Brain pericyte (primary cell): ENCODE measurements around the gene DDX21.
"Not testable (repeated sequence)": the region's sequence is repeated elsewhere in the genome, so short reads cannot be mapped to it uniquely, and the experiment has no call there.

Experiments
- DNase-seq: peaks from one replicate; pipeline ENCODE4 v3.0.0-alpha.2; 2012; ENCODE audit warnings: low read depth, low spot score

Gene DDX21

DNA sequence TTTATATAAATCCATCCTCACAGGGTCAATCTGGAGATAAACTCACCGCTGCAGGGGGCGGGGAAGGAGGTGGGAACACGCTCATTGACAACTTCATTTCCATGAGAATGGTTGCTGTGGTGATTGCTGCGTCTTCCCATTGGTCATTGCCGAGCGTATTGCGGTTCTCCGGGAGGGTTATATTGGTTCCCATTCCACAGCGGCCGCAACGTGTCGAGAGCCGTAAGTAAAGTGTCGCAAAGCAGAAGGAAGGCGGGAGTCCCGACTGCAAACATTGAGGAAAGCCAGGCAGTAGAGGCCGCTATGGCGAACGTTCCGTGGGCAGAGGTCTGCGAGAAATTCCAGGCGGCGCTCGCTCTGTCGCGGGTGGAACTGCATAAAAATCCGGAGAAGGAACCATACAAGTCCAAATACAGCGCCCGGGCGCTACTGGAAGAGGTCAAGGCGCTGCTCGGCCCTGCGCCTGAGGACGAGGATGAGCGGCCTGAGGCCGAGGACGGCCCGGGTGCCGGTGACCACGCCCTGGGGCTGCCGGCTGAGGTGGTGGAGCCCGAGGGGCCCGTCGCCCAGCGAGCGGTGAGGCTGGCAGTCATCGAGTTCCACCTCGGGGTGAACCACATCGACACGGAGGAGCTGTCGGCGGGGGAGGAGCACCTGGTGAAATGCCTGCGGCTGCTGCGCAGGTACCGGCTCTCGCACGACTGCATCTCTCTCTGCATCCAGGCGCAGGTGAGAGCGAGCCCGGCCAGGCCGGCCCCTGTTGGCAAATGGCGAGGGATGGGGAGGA, 32.8 kb downstream of the DDX21 start, which contains the start of gene KIFBP:
TSS of gene KIFBP (plus strand) at position 274 of the 787 bp plus-strand sequence. CDS start at position 304, 30 bp downstream.
- DNase-seq = peak; percentile 91

GRCh38 chr10:68989317-68989990, 33.5 kb downstream of the DDX21 start:
- DNase-seq = no peak

DNA sequence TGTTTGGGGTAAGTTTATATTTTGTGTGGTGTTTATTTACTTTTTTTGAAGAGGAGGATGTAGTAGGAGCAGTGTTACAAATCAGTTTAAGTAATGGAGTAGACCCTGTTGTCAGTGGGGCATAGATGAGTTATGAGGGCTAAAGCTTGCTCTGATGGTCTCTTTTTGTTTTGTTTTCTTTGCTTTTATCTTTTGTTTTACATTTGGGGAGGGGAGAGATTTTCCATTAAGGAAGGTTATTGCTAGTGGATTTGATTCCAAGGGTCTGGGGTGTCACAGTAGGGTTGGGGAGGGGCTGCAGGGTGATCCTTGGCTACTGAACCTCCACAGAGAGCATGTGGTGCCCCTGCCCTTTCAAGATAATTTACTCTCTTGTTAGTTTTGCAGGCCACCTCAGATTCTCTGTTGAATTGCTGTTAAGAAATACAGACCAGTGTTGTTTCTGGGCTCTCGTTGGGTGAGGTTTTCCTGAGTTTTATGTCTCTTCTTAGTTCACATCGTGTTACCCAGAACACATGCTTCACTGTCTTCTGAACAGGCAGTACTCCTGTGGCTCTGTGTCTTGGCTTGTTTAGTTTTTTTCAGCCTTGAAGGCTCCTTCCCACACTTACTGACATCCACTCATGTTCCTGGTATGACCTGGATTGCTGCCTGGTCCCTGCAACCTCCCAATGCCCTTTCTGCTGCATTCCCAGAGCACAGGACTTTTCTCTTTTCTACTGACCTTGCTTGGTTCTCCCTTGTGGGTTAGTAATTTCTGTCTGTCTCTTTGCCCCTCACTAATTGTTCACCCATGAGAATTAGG, 36.9 kb downstream of the DDX21 start:
- no peak for DNase-seq

DNA sequence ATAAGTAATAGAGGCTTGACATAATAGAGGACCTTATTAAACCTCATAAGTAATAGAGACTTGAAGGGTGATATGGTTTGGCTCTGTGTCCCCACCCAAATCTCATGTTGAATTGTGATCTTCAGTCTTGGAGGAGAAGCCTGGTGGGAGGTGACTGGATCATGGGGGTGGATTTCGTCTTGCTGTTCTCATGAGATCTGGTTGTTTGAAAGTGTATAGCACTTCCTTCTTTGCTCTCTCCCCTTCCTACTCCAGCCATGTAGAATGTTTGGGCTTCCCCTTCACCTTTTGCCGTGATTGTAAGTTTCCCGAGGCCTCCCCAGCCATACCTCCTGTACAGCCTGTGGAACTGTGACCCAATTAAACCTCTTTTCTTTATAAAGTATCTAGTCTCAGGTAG, 41.2 kb downstream of the DDX21 start:
- no peak for DNase-seq

- DNase-seq = no peak
Observed at GRCh38 chr10:69004821-69005220, 48.9 kb downstream of the DDX21 start.

DNA sequence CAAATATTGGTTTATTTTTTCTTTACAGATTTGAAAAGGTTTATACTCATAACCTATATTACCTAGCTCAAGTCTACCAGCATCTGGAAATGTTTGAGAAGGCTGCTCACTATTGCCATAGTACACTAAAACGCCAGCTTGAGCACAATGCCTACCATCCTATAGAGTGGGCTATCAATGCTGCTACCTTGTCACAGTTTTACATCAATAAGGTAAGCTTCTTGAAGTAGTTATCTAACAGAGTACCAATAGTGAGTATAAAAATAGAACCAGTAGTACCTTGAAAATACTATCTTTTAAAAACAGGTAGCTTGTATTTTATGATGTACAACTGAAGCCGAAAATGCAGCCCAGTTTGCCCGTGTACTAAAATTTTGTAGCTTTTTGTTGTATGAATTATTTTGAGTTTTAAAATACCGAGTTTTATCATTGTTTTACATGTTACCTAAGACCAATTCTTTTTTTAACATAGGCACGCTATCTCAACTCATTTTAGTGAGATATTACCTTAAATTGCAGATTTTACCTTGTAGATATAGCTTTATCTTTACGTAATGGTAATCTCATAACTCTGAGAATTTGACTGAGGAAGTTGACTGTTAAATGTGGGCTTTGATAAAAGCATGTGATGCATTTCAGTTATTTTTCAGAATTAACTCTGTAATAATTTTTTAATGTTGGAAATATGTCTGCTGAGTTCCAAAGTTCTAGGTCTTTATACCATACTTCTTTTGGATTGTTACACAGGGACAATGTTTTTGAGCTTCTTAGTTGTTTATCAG, 49.9 kb downstream of the DDX21 start:
- DNase-seq = no peak

GRCh38 chr10:69007260-69007659, 51.3 kb downstream of the DDX21 start:
- no peak for DNase-seq

- DNase-seq = no peak
Observed at GRCh38 chr10:69009360-69009759, 53.4 kb downstream of the DDX21 start.

GRCh38 chr10:69010151-69010640, 54.2 kb downstream of the DDX21 start:
- no peak for DNase-seq

DNA sequence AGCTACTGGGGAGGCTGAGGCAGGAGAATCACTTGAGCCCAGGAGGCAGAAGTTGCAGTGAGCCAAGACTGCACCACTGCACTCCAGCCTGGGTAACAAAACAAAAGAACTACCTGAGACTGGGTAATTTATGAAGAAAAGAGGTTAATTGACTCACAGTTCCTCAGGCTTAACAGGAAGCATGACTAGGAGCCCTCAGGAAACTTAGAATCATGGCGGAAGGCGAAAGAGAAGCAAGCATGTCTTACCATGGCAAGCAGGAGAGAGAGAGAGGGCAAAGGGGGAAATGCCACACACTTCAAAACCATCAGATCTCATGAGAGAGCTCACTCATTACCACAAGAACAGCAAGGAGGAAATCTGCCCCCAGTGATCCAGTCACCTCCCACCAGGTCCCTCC, 56.8 kb downstream of the DDX21 start:
- not testable (repeated sequence) for DNase-seq

GRCh38 chr10:69014171-69014570, 58.2 kb downstream of the DDX21 start:
- DNase-seq = no peak

GRCh38 chr10:69018613-69019012, 62.6 kb downstream of the DDX21 start:
- no peak for DNase-seq

- DNase-seq = no peak
Observed at GRCh38 chr10:69022611-69023010, 66.6 kb downstream of the DDX21 start.

DNA sequence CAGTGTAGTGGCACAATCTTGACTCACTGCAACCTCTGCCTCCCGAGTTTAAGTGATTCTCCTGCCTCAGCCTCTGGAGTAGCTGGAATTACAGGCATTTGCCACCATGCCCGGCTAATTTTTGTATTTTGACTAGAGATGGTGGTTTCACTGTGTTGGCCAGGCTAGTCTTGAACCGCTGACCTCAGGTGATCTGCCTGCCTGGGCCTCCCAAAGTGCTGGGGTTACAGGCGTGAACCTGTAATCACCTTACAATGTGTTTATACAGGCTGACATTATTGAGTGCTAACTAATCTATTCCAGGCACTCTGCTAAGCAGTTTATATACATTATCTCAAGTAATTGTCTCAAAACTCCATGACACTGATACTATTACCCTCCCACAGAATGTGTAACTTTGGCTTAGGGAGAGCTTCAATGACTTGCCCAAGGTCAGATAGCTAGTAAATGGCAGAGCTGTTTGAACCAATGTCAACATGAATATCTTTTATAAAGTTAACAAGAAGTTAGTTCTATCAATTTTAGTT, 69.5 kb downstream of the DDX21 start:
- DNase-seq = no peak

DNA sequence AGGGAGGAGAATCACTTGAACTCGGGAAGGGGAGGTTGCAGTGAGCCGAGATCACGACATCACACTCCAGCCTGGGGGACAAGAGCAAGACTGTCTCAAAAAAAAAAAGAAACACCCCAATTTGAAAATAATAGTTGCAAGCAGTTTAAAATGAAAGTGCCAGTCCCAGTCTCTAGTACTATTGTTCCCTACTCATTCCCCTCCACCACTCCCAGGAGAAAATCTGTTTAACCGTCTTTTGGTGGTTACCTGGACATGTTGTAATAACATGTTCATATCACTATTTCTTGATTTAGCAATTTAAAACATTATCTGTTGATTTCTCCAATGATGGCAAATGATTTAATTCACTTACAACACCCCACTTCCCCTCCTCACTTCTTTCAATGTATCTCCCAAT, 77.3 kb downstream of the DDX21 start:
- DNase-seq = no peak
